HUES64 (cell line): ENCODE results near the gene LRRTM4.

ENCODE experiments used
- H3K27ac ChIP-seq: 2 replicates; pipeline ENCODE4 v1.7.0; 2013; ENCODE audit warnings: low read depth, low read length, inconsistent platforms
- H3K27me3 ChIP-seq: 2 replicates; pipeline ENCODE4 v1.6.1; 2013; ENCODE audit warnings: mild to moderate bottlenecking, low read length; ENCODE audit not compliant: insufficient read depth
- H3K36me3 ChIP-seq: 2 replicates; pipeline ENCODE4 v1.6.1; 2013; ENCODE audit warnings: mild to moderate bottlenecking, low read length; ENCODE audit not compliant: insufficient read depth
- H3K4me1 ChIP-seq: 2 replicates; pipeline ENCODE4 v1.6.1; 2013; ENCODE audit warnings: mild to moderate bottlenecking, low read length, moderate library complexity; ENCODE audit not compliant: insufficient read depth
- H3K4me3 ChIP-seq: 2 replicates; pipeline ENCODE4 v1.5.1; 2013; ENCODE audit warnings: mild to moderate bottlenecking, low read length, moderate library complexity
- H3K9ac ChIP-seq: 2 replicates; pipeline ENCODE4 v1.6.1; 2013; ENCODE audit warnings: mild to moderate bottlenecking, low read depth, low read length
- H3K9me3 ChIP-seq: 2 replicates; pipeline ENCODE4 v1.6.1; 2013; ENCODE audit warnings: low read depth, low read length; ENCODE audit not compliant: insufficient read depth
- WGBS: fragments of 150-250, 120-280 bp; methylation state at CpG from one replicate; pipeline ENCODE4 v1.1.7; 2013; ENCODE audit warnings: missing lambda C conversion rate; 5-methylcytosine and 5-hydroxymethylcytosine counted together

The LRRTM4 gene

DNA sequence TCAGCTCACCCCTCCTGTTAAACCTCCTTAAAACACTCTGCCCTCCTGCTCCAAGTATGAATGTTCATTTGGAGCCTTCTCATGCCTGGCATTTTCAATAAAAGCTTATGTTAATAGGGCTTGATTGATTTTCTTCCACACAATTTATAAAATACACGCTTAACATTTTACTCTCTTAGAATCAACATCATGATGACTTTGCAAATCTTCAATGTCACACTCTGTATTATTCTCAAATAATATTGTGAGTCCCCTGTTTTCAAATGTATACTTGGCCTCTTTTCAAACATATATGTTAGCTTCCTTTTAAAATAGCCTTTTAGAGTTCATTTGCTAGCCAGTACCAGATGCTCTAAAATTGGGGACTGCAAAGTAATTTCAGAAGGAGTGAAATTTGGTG lies 520.3 kb downstream of the LRRTM4 start:
- 0 out of 2 replicates have a peak, but pooled peaks cover 1% of the 10 kb centered on the region for H3K4me1 ChIP-seq
- H3K27ac ChIP-seq: no peak overlapping the region
- no peak overlapping the region for H3K9ac ChIP-seq
- no peaks in the 10 kb centered on the region for H3K9me3 ChIP-seq
- no peaks in the 10 kb centered on the region for H3K36me3 ChIP-seq
- WGBS: 85% methylated on average over 1 of the region's 1 CpG
- H3K4me3 ChIP-seq: no peak overlapping the region
- H3K27me3 ChIP-seq: no peaks in the 10 kb centered on the region

DNA sequence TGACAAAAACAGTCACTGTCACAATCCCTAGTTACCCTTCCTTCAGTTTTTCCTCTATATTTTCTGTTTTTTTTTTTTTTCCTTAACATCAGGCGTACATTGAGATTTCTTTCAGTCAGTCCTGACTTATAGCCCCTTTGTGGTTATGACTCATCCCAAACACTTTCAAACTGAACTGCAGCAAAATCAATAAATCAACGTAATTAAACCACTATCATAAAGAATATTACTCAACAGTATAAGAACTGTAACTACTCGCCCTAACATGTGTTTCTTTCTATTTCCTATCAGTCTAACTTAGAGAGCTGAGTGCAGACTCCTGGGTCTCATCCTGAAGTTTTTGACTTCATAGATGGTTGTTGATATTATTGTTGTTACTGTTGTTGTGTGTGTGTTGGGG lies 523.5 kb downstream of the LRRTM4 start:
- WGBS: 92% methylated on average over 3 of the region's 3 CpGs
- H3K27me3 ChIP-seq: no peaks in the 10 kb centered on the region
- H3K9me3 ChIP-seq: no peaks in the 10 kb centered on the region
- H3K9ac ChIP-seq: no peak overlapping the region
- no peak overlapping the region for H3K4me3 ChIP-seq
- no peak overlapping the region for H3K27ac ChIP-seq
- H3K36me3 ChIP-seq: no peaks in the 10 kb centered on the region
- no peaks in the 10 kb centered on the region for H3K4me1 ChIP-seq

DNA sequence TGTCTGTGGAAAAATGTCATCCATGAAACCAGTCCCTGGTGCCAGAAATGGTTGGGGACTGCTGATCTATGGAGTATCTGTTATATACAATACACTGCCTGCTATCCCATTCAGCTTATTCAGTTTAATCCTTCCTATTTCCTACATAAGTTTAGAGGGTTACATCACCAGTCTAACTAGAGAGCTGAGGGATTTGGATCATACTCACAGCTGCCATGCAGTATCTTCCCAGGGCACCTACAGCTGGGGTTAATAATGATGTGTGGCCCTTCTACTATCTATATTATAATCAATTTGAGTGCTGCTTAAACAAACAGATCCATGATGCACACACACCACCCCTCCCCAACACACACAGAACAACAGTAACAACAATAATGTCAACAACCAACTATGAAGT lies 524.0 kb downstream of the LRRTM4 start:
- H3K4me3 ChIP-seq: no peak overlapping the region
- H3K9me3 ChIP-seq: no peaks in the 10 kb centered on the region
- H3K36me3 ChIP-seq: no peaks in the 10 kb centered on the region
- no peak overlapping the region for H3K9ac ChIP-seq
- no peak overlapping the region for H3K27ac ChIP-seq
- H3K4me1 ChIP-seq: no peaks in the 10 kb centered on the region
- no peaks in the 10 kb centered on the region for H3K27me3 ChIP-seq

DNA sequence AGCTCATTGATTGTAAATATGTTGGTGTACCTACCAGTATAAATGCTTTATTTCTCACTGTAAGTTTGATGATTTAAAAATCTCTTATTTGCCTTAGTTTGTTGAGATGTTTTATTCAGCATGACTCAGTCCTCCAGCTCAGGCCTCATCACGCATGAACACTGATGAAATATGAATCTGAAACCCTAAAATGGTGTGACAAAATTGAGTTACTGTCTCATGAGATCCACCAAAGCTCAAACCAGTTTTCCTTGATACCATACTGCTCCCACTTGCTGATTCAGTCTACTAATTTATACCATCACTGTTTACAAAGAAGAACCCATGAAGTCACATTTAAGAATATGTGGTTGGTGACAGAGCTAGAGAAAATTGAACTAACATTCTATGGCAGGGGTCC lies 524.9 kb downstream of the LRRTM4 start:
- Histone ChIP-seq H3K9ac (no peak overlapping the region), H3K27me3 (no peaks in the 10 kb centered on the region), H3K36me3 (no peaks in the 10 kb centered on the region), H3K4me1 (no peaks in the 10 kb centered on the region), H3K27ac (no peak overlapping the region), H3K9me3 (no peaks in the 10 kb centered on the region), H3K4me3 (no peak overlapping the region)
- WGBS: 85% methylated on average over 1 of the region's 1 CpG

DNA sequence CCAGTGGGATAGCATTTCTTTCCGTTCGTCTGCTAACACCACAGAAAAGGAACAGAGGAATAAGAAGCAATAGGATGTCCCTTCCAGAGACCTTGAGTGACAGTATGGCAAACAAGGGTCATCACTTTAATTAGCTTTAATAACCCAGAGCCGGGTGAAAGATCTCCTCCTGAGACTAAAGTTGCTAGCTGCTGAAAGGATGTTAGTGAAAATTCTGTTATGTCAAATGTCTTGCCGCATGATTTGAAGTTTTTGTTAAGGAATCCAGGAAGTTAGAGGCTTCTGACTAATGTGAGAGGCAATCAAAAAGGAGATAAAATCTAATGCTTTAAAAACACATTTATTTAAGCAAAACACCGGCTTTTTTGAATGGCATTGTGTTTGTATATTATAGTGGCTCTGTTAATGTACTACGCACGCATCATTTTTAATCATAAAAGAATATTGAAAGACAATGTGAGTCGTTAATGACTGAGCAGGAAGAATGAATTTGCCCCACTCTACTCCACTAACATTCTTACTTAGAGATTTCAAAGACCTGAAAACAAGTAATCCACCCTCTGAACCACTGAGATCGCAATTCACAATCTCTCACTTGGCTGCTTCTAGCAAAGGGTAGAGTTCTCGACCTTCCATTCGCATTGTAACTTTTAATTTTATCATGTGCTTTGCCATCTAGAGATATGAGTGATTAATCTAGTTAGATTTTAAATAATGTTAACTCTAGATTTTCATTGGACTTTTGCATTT lies 536.6 kb downstream of the LRRTM4 start:
- no peak overlapping the region for H3K4me3 ChIP-seq
- 36% methylated on average over 8 of the region's 11 CpGs for WGBS
- no peaks in the 10 kb centered on the region for H3K27me3 ChIP-seq

DNA sequence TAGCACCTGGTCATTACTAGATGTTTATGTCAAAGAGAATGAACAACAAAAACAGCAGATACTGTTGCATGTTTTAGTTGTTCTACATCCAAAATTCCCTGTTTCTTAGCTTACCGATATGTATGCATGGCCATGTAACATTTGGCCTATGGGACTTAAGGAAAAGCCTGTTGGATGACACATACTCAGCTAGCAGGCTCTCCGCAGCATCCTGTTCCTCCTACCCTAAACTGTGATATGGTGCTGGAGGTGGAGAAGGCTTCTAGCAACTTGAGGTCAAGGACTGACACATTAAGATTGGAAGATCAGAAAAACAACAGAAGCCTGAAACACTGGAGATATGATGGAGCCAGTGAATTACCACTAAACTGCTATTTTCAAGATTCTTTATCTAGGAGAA lies 537.8 kb downstream of the LRRTM4 start:
- Histone ChIP-seq H3K4me1 (peaks cover 31% of the 10 kb centered on the region), H3K9me3 (no peaks in the 10 kb centered on the region), H3K27me3 (no peaks in the 10 kb centered on the region), H3K27ac (no peak overlapping the region), H3K4me3 (no peak overlapping the region), H3K9ac (no peak overlapping the region), H3K36me3 (no peaks in the 10 kb centered on the region)
- WGBS: 68% methylated on average over 2 of the region's 2 CpGs

More for the DNA sequence above, 536.6 kb downstream of the LRRTM4 start:
- H3K9me3 ChIP-seq: no peaks in the 10 kb centered on the region
- no peak overlapping the region for H3K9ac ChIP-seq
- peaks cover 31% of the 10 kb centered on the region for H3K4me1 ChIP-seq
- no peaks in the 10 kb centered on the region for H3K36me3 ChIP-seq
- H3K27ac ChIP-seq: peak overlapping the region; percentile 11; the same call in 1 of the 2 replicates

DNA sequence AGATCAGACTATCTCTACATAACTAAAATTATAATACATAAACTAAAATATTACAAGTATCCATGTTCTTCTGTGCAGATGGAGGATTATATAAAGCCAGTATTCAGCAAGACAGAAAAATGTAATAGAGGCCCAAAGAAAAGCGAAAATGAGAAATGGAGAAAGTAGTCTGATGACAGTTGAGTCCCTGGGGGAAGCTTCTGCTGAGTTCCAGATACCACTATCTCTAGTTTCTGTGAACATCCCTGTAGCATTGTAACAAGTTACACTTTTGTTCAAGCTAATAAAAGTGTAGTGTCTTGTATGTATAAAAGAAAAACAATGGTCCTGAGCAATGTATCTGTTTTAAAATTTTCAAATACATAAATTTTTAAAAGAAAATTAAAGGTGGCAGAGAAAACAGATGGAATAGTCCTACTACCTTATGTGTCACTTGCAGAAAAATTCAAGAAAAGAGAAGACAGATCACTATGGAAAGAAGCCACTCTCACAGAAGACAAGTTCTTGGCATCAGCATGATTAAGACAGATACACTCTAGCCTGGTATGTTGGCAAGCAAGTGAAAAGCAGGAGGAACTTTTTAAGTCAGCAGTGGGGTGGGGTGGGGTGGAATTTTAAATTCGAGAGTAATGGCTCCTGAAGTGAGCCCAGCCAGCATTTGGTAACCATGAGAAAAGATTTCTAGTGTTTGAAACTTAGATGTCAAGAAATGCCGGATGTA lies 541.9 kb downstream of the LRRTM4 start:
- 88% methylated on average over 3 of the region's 3 CpGs for WGBS

DNA sequence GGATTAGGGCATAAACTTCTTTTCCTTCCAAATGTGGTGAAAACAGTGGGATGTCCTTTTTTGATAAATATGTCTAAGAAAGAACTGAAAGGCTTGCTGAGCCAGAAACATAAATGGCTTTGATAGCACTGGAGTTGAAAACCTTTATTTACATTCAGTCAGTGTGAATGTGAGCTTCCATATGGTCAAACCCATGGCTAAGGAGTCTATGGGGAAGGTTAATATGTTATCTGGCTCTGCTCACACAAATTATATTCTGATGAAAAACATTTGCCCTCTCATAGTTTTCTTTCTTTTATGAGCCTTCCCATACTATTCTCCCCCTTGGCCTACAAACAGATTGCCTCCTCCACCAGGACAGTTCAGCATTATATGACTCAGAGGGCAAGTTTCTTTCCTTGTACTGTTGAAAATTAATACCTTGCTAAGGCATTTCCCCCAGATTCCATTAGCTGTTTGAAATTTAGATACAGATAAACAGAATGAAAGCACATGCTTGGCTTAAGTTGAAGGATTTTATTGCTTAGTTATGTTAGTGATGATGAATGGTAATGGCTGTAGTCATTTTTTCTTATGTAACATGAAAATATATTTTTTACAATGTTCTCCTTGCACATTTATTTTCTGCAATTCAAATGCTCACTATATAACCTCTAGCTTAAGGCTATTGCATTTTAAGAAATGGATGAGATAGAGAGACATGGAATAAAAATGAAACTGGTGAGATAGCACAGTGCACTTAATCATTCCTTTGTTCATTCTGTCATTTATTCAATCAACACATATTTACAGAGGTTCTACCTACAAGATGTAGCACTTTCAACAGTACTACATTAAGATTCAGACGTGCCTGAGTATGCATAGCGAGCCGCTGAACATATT lies 544.1 kb downstream of the LRRTM4 start:
- no peaks in the 10 kb centered on the region for H3K27me3 ChIP-seq

More for the DNA sequence above, 541.9 kb downstream of the LRRTM4 start:
- Histone ChIP-seq H3K27me3 (no peaks in the 10 kb centered on the region), H3K27ac (no peak overlapping the region), H3K9ac (no peak overlapping the region), H3K9me3 (no peaks in the 10 kb centered on the region), H3K4me1 (peaks cover 16% of the 10 kb centered on the region), H3K36me3 (no peaks in the 10 kb centered on the region), H3K4me3 (no peak overlapping the region)

DNA sequence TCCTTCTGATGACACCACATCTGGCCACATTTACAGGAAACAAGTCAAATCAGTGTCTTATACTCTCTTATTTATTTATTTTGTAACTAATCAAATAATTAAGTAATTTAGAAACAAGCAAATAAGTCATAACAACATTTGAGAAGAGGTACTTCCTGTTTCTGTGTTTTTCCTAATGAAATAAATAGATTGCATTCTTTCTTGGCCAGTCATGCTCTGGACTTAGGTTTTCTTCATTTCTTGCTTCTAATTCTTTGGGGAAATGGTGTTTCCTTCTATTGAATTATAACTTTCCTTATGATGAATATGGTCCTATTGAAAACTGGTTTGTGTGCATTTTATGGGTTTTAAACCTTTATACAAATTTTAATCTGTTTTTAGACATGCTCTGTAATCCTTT lies 546.4 kb downstream of the LRRTM4 start:
- Histone ChIP-seq H3K9ac (no peak overlapping the region), H3K9me3 (no peaks in the 10 kb centered on the region), H3K4me3 (no peak overlapping the region), H3K27me3 (no peaks in the 10 kb centered on the region), H3K27ac (no peak overlapping the region), H3K36me3 (no peaks in the 10 kb centered on the region), H3K4me1 (no peaks in the 10 kb centered on the region)

More for the DNA sequence above, 544.1 kb downstream of the LRRTM4 start:
- Histone ChIP-seq H3K9ac (no peak overlapping the region), H3K36me3 (no peaks in the 10 kb centered on the region), H3K27ac (no peak overlapping the region), H3K4me3 (no peak overlapping the region), H3K9me3 (no peaks in the 10 kb centered on the region), H3K4me1 (no peaks in the 10 kb centered on the region)
- 93% methylated on average over 3 of the region's 3 CpGs for WGBS

DNA sequence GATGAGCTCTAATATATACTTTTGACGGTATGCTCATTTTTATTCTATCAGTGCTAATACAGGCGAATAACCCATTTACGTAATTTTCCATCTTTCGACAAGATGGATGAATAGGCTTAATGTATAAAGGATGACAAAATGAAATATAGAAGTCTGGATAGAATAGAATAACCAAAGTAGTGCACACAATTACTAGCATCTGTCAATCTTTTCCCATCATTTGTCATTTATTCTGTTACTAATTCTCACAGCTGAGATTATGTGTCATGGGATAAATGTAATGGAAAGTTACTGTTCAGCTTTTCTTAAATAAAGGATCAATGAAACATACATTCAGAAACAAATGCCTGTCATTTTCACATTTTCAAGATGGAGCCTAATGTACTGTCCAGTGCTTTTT lies 548.6 kb downstream of the LRRTM4 start:
- H3K27ac ChIP-seq: no peak overlapping the region
- H3K36me3 ChIP-seq: no peaks in the 10 kb centered on the region
- WGBS: 98% methylated on average over 4 of the region's 4 CpGs
- H3K4me1 ChIP-seq: no peaks in the 10 kb centered on the region
- no peak overlapping the region for H3K9ac ChIP-seq
- H3K27me3 ChIP-seq: no peaks in the 10 kb centered on the region
- H3K9me3 ChIP-seq: no peaks in the 10 kb centered on the region
- no peak overlapping the region for H3K4me3 ChIP-seq

DNA sequence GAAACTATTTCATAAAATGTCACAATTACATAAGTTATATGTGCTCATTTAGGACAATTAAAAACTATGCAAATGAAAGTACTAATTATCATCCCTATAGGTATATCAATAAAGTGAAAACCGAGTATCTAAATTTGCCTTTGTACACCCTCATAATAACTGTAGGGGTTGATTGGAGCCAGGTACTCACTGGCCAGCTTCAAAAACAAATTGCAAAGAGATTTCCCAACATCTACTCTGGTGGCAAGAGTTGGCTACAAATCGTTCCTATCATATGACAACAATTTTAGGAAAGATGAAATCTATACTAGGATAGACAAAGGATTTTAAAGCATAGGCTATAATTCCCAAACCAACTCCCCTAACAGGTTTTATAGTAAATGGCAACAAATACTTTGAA lies 556.4 kb downstream of the LRRTM4 start:
- Histone ChIP-seq H3K27me3 (no peaks in the 10 kb centered on the region), H3K36me3 (no peaks in the 10 kb centered on the region), H3K4me3 (no peak overlapping the region), H3K27ac (no peak overlapping the region), H3K9me3 (no peaks in the 10 kb centered on the region), H3K9ac (no peak overlapping the region), H3K4me1 (peaks cover 11% of the 10 kb centered on the region)
- 83% methylated on average over 1 of the region's 2 CpGs for WGBS
